NOMO-1 (cell line): ENCODE measurements around the gene TRIM62.

ENCODE experiments used
- DNase-seq, 2 experiments: peaks; one replicate each; lab custom pipeline; 2025; ENCODE audit not compliant: unreplicated experiment in 2 of 2; lab: John Stamatoyannopoulos, UW

TRIM62 gene

DNA sequence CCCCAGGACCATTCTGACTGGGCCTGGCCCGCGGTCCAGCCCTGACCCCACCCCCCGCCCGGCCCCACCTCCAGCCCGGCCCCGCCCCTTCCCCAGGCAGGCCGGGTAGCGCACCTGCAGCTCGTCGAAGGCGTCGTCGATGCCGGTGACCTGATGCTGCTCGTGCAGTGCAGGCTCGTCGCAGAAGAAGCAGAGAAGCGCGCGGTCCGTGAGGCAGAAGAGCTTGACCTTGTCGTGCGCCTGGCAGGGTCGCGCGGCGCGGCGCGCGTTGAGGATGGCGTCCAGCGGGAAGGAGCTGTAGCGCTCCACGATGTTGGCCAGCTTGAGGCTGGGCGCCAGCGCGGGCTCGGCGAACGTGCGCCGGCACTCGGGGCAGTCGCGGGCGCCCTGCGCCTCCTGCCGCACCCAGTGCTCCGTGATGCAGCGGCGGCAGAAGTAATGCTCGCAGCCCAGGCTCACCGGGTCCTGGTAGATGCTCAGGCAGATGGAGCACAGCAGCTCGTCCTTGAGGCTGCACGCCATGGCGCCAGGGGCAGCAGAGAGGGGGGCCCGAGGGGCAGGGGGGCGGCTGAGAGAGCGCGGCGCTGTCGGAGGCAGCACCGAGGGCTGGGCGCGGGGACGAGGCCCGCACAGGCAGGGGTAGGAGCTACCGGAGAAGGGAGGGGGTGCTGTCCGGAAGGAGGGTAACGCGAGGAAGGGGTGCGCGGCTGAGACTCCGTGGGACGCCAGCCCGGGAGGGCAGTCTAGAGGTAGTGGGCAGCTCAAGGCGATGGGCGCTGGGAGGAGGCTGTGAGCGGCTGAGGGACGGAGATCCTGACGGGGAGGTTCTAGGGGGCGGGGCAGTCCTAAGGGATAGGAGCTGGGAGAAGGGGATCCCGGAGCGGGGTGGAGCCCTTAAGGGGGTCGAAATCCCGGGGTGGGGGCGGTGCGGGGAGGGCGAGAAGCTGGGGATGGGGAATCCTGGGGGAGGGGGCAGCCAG lies 642 bp downstream of the TRIM62 start:
- peak; percentile 75 to 84 for DNase-seq

DNA sequence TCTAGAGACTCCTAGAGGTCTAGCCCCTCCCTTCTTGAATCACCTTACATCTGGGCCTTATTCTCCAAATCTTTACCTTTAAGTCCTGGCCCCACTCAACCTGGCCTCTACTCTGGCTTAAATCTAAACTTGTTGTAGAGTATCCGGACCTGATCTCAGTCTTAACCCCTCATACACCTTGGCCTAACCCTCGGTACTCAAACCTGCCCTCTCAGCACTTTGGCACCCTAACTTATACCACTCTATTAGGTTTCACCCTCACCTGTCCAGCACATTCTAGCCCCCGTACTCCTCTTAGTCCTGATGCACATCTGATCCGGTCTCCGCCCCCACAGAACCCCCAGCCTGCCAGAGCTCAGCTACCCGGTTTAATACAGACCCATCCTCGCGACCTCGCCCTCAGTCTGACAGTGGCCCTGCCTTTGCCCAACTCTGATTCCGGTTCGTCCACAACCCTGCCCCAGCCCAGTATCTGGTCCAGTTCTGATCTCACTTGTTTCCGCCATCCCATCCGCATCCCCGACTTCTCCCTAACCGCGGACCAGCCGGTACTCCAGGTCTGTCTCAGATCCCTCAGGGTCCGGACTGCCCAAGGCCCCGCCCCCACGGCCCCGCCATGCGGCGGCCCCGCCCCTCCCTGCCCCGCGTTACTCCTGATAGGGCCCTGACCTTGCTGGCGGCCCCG lies 1.5 kb downstream of the TRIM62 start:
- DNase-seq: no peak

DNA sequence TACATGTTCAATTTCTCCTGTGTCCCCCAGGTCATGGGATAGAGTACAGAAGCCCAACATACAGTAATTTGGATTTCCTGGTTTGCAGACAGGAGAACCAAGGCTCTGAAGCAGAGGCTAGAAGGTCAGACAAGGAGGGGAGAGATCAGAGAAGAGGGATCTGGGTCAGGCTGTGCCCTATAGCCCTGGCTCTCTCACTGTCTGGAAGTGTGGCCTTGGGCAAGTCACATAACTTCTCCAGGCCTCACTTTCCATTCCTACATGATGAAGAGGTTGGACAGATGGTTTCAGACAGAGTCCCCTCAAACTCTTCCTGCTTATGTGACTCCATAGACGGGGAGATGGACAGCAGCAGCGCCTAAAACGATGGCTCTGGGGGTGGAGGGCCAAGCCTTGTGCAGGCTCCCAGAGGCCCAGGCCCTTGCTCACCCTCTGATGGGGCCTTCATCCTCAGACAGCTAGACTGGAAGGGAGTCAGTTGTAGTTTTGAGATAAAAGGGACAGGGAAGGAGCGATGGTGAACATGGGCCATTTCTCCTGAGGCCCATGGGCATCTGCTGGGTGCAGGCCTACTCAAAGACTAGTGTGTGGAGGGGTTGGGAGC lies 2.9 kb downstream of the TRIM62 start:
- no peak for DNase-seq

DNA sequence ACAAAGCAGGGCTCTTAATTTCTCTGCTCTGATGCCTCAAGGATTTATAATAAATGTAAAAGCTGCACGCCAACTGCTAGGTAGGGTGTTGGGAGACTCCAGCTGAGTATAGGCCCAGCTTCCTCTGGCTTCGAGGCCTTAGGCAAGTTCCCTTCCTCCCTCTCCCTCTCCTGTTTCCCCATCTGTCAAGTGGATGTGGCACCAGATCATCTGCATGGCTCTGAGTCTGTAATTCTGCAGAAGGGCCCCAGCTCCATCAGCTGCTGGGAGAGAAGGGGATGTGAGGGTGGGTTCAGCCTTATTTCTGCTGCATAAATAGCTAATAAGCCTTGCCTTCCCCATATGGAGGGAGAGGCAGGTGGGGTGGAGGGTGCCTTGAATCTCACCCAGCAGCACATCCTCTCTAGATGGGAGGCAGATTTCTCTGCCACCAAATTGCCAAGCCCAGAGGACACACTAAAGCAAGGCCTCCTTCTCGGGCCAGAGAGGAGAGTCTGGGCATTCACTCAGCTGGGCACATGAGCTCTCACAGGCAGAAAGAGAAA lies 3.8 kb downstream of the TRIM62 start:
- no peak for DNase-seq

DNA sequence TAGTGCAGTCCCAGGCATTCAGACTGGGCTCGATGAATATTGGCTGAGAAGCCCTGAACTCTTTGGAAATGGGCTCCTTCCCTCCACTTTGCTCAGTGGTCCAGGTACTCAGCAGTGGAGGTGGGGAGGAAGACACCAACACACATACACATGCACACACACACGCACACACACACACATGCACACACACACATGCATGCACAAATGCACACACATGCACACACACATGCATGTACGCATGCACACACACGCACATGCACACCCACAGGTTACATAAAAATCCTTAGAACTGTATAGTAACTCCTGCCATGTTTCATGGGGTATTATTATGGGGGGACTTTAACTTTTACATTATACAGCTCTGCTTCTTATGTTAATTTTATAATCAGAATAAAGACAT lies 5.0 kb downstream of the TRIM62 start:
- DNase-seq: no peak

DNA sequence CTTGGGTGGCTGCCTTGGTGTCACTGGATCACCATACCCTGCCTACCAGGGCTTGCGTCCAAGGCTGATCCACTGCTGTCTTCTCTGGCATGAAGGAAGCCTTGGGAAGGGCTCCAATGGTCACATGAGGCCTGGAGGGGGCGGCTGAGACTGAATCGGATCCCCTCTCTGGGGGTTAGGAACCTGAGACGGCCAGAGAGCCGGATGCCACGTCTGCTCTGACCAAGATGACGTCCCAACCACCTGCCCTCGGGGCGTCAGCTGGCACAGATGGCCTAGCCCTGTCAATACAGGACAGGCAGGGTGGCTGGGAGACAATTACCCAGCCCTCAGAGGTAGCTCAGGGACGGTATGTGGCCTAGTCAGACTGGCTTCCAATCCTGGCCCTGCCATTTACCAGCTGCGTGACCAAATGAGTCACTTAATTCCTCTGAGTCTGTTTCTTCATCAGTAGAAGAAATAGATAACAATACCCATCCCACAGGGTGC lies 5.4 kb downstream of the TRIM62 start:
- DNase-seq: no peak

DNA sequence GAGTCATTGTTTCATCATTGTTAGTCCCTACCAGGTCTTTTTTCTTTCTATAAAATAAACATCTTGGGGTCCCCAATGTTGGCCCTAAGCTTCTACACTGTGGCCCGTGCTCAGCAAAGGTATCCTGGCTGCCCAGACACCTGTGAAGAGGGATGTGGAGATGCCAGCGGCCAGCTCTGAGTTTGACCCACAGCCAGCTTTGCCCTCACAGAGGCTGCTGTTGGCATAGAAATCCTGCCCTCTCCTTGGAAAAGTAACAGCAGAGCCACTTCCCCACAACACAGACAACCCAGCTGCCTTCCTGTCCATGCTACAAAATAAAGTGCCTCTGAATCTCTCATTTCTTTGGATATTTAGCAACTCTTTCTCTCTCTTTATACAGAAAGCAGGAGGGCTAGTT lies 6.0 kb downstream of the TRIM62 start:
- no peak for DNase-seq

DNA sequence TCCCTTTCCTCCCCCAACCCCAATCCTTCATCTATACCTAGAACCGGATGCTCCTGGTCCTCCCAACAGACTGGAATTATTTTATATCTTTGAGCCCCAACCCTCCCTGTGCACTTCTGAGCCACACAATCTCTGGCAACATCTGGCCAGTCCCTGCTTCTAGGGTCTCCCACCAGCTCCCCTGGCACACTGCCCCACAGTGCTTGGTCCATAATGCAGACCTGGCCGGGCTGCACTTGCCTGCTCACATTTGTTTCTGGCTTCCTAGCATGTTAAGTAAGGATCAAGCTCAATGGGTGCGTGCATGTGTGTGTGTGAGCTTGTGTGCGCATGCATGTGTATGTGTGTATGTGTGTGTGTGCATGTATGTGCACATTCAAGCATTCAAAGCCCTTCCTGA lies 8.8 kb downstream of the TRIM62 start:
- DNase-seq: no peak

DNA sequence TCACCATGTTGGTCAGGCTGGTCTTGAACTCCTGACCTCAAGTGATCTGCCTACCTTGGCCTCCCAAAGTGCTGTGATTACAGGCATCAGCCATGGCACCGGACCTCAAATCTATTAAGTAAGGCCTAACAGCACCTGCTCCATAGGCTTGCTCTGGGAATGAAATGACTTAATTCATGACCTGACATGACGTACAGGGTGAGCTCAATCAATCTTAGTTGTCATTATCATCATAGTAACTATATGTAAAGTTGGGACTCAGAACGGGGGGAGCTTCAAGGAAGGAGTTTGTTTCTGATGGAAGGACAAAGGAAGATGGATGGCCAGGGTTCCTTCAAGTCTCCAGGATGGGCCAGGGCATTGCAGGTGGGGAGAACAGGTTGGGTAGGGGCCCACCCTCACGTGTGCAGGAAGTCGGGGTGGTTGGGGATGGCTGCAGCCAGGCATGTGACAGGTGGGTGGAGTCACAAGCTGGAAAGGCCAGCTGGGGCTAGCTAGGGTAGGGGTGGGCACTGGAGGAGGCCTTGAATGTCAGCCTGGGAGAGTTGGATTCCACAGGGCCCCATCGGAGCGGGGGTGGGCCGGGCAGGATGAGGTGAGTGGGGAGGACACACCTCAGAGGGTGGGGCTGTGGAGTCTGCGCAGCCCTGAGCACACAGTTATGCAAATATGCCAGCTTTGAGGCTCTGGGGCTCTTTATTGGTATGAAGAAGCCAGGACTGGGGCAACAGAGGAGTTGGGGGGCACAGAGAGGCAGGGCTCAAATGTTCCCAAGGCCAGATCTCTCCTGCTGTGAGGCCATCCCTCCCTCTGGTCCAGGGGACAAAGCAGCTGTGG lies 9.6 kb downstream of the TRIM62 start:
- DNase-seq: no peak

DNA sequence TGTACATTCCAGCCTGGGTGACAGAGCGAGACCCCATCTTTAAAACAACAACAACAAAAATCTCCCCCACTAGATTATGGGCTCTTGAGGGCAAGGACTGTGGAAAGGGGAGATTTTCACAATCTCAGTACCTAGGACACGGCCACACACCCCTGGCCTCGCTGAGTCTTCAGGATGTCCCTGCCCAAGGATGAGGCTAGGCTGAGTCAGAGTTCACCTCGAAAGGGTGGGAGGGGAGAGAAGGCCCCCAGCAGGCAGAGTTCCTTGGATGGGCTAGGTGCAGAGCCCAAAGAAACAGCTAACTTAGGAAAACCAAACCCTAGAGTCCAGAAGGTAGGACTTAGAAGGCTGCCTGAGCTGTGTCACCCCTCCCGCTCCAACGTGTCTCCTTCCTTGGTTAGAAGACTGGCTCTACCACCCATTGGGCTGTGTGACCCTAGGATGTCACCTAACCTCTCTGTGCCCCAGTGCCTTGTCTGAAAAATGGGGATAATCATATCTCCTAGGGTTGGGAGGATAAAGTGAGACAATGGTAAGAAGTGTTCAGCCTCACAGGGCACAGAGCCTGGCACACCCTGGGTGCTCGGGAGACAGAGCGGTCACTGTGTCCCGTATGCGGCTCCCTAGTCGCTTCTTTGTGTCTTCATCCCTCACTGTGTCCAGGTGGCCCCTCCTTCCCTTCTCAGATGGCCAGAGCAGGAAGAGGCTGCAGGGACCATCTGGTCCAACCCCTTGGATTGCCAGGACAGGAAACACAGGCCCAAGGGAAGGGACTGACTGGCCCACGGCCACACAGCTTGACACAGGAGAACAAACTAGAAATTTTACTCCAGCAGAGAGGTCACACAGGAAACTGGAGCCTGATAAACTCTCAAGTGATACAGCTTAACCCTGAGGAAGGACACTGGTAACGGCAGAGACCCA lies 11.2 kb downstream of the TRIM62 start:
- DNase-seq: no peak

DNA sequence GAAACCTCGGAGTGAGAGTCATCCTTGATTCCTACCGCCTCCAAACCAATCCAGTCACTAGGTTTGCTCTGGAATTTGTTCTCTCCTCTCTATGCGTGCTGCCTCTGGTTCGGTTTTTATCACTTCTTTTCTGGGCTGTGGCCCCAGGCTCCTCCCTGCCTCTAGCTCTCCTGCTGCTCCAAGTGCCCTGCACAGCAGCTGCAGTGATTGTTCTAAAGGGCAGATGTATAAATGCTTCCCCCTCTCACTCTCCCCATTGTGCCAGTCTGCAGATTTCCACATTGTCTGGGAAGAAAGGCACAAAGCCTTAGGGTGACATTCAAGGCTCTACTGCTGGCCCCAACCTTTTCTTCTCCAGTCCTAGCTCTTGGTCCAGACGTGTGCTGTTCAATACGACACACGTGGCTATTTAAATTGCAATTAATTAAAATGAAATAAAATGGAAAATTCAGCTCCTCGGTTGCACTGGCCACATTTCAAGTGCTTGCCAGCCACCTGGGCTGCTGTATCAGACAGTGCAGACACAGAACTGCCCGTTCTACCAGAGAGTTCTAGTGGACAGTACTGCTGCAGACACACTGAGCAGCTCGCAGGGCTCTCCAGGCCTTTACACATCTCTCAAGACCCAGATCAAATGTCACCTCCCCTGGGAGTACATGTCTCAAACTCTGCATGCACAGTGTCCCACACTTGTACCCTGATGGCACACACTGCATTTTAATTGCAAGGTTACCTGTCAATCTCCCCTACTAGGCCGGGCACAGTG lies 12.4 kb downstream of the TRIM62 start:
- DNase-seq: no peak

DNA sequence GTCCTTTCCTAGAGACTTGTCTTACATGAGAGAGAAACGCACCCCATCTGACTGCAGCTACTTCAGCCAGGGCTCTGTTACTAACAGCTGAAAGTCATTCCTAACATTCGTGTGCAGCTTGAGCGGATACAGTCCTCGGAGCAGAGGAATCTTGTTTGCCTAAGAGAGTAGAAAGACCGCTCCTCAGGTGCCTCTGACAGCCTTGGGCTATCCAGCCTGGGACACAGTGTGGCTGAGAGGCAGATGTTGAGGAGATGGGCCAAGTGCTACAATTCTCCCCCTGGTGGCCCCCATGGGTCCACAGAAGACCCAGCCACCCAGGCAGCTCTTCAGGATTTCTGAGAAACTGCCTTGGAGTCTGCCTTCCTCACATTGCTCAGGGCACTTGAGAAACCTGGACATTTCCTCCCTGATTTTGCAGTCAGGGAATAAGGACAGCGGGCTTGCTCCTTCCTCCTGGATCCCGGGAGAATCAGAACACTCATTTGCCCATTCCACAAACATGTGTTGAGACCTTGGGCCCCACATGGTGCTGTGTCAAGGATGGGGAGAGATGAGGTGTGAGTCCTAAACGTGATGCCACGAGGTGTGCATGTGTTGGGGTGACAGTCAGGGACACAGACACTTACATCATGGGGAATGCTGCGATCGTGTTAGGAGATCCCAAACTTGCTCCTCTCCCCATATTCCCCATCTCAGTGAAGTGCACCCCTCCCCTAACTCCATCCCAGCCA lies 13.1 kb downstream of the TRIM62 start:
- DNase-seq: no peak

DNA sequence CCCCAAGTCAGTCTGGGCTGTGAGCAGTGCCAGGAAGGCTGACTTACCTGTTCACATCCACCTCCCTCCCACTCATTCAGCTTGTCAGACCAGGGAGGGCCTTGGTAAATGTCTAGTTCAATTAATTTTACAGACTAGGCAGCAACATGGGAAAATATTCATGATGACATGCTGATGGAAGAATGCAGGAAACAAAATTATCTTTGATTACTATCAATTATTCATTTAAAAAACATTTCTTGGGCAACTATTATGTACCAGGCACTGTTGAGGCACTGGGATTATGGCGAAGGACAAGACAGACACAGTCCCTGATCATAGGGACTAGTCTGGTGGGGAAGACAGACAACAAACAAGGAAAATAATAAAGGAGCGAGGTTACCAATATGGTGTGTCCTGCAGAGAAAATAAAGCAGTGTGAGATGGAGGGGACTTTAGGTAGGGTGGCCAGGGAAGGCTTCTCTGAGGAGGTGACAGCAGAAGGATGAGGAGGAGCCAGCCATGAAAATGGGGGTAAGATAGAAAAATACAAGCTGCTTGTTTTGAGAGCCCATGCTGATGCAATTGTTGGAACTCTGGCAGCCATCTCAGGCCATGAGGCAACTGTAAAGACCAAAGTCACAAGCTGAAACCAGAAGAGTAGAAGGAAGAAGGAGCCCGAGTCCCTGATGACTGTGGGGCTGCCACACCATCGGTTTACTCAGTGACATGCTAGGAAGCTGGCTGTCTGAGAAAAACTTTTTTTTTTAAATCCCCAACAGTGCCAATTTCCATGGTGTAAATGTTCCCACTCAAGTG lies 14.0 kb downstream of the TRIM62 start:
- no peak for DNase-seq

DNA sequence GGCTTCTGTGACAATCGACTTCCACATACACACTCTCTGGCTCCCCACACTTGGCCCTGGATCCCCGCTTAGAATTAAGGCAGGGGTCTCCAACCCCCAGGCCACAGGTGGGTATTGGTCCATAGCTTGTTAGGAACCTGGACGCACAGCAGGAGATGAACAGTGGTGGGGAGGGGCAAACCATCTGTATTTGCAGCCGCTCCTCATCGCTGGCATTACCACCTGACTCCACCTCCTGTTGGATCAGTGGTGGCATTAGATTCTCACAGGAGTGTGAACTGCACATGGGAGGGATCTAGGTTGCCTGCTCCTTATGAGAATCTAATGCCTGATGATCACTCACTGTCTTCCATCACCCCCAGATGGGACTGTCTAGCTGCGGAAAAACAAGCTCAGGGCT lies 16.0 kb downstream of the TRIM62 start:
- DNase-seq: no peak

DNA sequence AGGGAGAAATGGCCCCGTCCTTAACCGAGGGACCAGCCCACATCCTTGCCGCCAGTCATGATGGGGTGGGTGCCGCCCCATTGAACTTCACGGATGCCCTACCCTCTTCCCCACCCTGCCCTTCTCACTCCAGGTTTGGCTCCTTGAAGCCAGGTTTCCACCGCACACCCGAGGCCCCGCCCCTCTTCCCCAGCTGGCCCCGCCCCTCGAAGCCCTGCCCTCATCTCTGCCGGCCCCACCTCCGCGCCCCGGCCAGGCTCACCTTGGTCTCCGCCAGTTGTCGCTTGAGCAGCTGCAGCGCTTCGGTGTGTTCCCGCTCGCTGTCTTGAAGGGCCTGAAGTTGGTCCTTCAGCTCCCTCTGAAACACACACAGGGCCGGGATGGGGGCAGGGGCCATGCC lies 16.6 kb downstream of the TRIM62 start:
- no peak for DNase-seq

DNA sequence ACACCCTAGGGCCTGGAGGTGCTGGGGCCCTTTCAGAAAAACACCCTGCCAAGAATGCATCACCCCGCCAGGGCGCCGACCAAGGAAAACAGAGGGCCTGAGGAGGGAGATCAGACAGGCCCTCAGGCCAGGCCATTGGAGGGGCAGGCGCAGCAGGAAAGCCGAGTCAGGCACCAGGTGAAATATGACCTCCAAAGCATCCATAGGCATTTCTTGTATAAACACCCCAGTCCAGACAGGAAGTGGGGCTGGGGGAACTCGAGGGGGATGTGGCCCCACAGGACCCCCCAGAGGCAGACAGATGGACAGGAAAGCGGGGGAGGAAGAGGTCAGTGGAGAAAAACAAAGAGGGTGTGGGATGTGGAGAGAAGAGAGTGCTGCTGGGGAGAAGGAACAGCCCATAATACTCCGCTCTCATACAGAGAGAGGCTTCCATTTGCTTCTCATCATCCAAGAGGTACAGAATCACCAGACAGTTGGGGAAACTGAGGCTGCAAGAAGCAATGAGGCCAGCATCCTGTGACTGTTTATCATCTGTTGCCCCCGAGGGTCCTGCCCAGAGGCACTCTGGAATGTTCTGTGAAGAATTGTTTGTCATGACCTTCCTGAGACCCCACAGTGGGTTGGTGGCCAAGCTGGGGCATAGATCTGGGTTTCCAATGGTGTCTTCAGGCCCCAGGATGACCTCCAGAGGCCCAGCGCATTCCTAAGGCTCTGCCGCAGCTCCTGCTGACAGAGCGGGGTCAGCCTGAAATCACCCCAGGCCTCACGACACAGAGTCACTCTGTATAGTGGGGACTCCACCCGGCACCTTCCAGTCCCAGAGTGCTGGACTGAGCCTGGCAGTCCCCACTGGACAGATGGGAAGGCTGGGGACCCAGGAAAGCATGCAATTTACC lies 18.0 kb downstream of the TRIM62 start:
- DNase-seq: no peak
